ENCODE results near the gene NPSR1.
"Not testable (repeated sequence)": the region's sequence is repeated elsewhere in the genome, so short reads cannot be mapped to it uniquely, and the experiment has no call there.

The NPSR1 gene

DNA sequence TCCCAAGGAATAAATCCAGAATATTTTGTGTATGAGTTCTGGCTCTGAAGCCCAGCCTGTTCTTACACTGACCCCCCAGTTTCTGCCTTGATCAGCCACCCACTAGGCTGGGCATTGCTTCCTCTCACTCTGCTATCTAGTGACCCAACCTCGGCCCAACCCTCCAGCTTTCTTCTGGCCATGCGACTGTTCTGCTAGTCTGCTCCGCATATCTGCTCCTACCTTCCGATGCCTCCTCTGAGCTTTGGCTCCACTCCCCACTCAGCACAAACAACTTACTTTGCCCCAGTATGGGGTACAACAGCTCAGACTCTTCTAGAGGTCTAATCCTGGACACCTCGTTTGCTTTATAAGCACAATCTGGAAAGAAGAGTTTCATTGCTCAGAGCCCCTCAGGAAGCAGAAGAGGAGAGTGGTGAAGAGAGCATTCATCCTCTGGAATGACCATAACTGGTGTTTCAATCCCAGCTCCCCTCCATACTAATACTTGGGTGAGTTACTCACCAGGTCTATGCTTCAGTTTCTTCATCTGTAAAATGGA is 99.6 kb downstream of the NPSR1 start:
- in situ Hi-C loops (cut with HindIII; ENCODE audit: low sequenced_read_pairs), result no loop called here

DNA sequence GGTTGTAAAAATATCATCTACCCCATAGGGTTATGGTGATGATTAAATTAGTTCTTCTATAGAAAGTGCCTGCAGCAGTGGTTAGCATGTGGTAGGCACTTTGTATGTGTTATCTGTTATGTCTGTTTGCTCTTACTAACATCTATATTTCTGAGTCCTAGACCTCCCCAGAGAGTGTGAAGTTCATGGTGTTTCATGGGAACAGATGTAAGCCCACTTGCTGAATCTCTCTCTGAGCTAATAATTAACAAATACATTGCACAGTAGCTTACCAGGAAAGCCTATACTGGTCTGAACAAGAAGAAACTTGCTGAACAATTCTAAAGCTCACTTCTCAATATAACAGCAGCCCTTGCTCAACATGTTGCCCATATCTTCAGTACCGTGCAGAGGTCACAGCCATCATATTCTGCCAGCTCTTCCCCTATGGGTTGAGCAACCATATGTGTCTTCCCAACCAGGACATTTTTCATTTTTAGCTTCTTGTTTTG is 100.1 kb downstream of the NPSR1 start:
- in situ Hi-C loops (cut with HindIII; ENCODE audit: low sequenced_read_pairs), result no loop called here

DNA sequence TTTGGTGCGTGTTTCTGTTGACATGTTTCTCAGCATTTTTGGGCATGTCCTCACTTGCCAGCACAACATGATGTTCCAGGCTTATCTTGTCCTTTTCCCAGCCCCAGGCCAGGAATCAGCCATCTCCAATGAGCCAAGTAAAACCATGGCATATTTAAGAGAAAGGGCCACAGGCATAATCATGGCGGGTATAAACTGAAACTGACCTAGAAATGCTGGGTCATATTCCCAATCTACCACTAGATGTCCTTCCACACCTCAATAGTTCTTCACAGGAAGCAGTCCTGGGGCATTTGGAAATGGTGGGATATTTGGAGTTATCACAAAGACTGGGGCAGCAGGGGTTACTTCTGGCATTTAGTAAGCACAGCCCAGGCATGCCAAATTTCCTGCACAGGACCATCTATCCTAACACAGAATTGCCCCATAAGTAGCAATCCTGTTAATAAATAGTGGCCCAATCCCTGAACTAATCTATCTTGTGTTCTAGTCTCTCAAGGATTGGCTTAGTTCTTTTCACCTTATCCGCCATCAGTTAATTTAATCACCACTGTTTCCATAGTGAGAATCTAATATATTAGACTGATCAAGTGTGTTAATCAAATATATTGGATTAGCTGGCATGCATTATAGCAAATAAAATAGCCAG is 101.6 kb downstream of the NPSR1 start:
- in situ Hi-C loops (cut with HindIII; ENCODE audit: low sequenced_read_pairs), result no loop called here

DNA sequence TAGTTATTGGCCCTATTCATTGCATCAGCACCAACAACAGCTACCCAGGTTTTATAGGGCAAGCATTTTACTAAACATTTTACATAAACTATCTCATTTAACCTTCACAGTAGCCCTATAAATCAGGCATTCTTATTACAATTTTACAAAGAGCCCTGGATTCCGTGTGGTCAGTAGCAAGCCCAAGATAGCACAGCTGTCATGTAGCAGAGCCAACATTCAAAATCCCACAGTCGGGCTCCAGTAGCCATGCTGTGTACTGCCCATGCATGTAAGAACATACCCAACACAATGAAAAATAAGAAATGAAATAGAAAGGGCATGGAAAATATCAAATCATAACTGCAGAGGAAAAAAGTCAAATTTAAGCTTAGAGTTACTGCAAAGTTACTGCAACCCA is 102.3 kb downstream of the NPSR1 start:
- in situ Hi-C loops (cut with HindIII; ENCODE audit: low sequenced_read_pairs), result no loop called here

DNA sequence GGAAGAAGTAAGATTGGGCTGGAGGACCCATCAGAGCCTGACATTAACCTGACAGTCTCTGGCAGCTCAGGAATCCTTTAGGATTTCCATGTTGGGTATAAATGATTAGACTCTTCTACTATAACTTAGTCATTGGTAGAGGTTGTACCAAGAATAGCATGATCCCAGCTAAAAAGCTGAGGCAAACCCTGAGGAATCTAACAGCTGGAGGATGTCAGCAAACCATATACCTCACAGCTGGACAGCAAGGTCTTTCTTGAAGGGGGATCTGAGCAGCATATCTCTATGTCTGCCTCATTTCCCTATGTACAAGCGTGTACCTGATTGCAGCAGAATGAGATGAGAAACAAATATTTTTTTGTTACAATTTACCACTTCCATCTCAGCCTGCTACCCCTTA is 103.2 kb downstream of the NPSR1 start:
- in situ Hi-C loops (cut with HindIII; ENCODE audit: low sequenced_read_pairs), result no loop called here

DNA sequence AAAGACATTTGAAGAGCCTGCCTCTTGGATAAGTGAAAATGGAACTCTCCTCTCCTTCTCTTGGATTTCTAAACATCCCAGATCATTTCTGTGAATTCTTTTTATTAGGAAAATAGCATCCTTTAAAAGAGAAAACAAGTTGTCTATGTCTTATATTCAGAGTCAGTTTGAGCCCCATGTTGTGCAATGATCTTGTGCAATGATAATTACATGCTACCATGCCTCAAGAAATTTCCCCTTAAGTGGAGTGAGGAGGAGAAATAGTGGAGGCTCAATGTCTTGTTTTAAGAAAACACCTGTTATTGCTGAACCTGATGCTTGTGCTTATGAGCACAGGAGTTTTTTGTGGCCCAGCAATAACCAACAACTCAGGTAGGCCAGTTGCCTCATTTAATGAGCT is 103.6 kb downstream of the NPSR1 start:
- in situ Hi-C loops (cut with HindIII; ENCODE audit: low sequenced_read_pairs), result no loop called here

DNA sequence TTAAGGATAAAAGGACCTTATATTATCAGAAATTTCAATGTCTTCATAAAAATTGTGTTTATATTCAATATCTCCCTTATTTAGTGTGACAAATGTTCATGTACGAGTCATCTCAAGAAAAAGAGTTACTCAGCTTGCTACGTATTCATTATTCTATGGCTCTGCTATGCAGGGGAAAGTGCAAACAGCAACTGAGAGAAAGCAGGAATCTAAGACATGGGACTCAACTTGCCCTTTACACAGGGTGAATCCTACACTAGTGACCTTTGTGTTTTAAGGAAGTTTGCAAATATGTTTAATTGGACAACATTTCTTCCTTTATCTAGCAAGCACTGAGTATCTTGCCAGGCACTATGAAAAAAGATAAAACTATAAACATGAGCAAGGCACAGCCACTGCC is 104.7 kb downstream of the NPSR1 start:
- in situ Hi-C loops (cut with HindIII; ENCODE audit: low sequenced_read_pairs), result no loop called here

DNA sequence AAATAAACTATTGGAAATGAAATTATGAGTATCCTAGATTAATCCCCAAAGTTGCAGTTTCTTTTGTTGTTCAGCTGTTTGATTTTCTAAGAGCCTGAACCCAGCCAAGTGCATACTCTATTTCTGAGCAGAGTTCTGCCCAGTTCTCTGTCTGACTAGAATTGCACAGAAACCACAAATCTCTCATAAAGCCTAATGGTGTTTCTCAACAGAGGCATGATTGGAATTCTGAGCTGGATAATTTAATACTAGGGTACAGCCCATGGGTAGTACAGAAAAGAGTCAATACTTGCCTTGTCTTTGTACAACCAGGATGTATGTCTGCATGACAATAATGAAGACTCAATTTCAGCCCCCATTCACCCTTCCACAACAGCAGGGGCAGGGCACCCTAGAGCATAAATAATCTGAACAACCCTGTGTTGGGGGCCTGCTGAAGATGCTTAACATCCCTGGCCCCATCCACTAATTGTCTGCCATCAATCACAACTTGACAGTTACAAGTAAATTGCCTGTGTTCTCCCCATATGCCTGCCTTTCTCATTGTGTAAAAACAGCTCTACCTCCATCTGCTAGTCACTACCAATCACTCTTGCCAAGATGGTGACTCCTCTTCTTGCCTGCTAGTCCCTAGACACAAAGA is 114.4 kb downstream of the NPSR1 start:
- in situ Hi-C loops (cut with HindIII; ENCODE audit: low sequenced_read_pairs), result no loop called here

DNA sequence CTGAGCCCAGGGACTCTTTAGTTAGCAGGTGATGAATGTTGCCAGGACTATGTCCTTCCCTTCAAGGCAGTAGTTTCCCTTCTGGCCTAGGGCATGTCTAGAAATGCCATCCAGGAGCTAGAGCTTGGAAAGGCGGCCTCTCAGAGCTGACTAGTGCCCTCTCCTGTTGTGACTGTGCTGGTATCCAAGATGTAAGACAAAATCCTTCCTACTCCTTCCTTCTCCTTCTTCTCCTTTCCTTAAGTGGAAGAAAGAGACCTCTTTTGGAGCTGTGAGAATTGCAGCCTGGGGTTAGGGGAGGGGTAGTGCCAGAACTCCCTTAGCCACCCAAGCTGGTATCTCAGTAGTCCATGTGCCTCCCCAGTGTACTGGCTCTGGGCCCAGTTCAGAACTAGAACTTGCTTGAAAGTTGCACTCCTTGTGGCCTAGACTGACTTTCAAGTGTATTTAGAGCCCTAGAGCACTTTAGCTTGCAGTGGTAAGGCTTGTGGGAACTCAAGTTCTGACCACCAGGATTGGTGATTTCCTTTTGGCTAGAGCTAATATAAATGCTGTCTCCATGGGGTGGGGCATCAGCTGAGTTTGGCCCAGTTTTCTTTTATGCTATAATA is 118.8 kb downstream of the NPSR1 start:
- in situ Hi-C loops (cut with HindIII; ENCODE audit: low sequenced_read_pairs), result no loop called here

DNA sequence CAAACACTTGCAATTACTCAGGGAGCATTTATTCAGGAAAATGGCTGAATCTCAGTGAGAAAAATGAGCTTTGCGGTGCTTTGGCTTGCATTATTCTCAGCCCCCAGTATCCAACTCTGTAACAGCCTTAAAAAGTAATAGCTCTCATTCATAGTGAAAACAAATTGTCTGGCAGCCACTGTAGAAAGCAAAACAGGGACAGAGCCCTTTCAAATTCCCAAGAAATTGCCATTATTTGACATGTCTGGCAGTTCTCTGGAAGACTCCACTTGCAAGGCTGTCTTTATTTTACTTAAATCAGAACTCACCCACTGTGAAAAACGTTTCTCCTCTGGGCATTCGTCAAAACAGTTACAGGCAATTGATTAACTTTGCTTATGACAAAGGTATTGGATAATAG is 122.5 kb downstream of the NPSR1 start:
- in situ Hi-C loops (cut with HindIII; ENCODE audit: low sequenced_read_pairs), result no loop called here

DNA sequence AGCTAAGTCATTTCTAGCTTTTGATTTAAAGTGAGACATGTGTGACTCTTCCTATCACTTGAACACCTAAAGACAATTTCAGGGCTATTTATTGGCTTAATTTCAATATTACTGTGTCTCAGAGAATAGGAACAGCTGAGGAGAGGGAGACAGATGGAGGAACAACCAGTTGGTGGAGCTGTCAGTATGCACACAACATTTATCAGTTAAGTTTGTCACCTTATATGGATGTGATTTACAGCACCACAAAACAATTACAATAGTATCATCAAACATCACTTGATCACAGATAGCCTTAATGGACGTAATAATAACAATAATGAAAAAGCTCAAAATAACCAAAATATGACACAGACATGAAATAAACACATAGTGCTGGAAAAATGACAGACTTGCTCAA is 129.6 kb downstream of the NPSR1 start:
- in situ Hi-C loops (cut with HindIII; ENCODE audit: low sequenced_read_pairs), result no loop called here

DNA sequence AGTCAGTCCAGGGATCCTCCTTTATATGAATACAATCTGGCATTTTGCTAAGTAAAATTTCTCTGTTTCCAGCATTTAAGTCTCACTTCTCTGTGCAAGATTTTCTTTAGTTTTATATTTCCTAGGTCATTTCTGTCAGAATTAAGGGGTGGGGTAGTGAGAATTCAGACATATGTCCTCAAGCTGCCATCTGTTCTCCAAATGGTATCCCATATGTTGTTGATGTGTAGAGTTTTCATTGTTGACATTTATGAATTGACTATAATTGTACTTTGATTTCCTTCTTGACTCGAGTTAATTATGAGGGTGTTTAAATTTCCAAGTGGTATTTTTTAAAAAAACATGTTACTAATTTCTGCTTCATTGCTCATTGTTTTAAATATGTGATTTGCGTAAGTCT is 148.8 kb downstream of the NPSR1 start:
- in situ Hi-C loops (cut with HindIII; ENCODE audit: low sequenced_read_pairs), result no loop called here

DNA sequence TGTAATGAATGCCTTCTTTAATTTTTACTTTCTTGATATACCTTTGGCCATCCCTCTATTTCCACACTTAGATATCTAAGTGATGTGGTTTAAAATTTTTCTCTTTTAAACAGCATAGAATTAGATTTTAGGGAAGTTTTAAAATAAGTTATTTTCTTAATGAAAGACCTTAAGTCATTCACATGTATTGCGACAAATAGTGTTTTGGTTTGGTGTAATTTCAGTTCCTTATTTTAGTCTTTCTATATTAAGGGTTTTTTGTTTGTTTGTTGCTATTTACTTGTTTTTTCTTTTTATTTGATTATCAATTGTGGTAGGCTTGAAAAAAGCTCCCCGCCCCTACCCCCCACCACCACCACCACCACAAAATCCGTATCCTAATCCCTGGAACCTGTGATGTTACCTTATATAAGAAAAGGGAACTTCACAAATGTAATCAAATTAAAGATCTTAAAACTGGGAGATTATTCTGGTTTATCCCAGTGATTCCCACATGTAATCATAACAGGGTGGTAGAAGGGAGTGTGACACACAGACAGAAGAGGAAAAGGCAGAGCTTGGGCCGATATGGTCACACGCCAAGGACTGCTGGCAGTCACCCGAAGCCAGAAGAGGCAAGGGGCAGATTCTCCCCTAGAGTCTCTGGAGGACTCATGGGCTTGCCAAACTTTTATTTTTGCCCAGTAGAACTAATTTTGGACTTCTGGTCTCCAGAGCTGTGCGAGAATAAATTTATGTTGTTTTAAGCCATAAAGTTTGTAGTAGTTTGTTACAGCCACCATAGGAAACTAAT is 149.7 kb downstream of the NPSR1 start:
- in situ Hi-C loops (cut with HindIII; ENCODE audit: low sequenced_read_pairs), result no loop called here

DNA sequence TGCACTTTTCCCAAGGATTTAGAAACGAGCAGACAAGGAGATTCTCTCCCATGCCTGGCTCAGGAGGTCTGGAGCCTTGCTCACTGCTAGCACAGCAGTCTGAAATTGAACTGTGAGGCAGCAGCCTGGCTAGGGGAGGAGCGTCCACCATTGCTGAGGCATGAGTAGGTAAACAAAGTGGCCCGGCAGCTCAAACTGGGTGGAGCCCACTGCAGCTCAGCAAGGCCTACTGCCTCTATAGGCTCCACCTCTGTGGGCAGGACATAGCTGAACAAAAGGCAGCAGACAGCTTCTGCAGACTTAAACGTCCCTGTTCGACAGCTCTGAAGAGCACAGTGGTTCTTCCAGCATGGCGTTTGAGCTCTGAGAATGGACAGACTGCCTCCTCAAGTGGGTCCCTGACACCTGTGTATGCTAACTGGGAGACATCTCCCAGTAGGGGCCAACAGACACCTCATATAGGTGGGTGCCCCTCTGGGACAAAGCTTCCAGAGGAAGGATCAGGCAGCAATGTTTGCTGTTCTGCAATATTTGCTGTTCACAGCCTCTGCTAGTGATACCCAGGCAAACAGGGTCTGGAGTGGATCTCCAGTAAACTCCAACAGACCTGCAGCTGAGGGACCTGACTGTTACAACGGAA is 156.3 kb downstream of the NPSR1 start:
- in situ Hi-C loops (cut with HindIII; ENCODE audit: low sequenced_read_pairs), result not testable (repeated sequence)

DNA sequence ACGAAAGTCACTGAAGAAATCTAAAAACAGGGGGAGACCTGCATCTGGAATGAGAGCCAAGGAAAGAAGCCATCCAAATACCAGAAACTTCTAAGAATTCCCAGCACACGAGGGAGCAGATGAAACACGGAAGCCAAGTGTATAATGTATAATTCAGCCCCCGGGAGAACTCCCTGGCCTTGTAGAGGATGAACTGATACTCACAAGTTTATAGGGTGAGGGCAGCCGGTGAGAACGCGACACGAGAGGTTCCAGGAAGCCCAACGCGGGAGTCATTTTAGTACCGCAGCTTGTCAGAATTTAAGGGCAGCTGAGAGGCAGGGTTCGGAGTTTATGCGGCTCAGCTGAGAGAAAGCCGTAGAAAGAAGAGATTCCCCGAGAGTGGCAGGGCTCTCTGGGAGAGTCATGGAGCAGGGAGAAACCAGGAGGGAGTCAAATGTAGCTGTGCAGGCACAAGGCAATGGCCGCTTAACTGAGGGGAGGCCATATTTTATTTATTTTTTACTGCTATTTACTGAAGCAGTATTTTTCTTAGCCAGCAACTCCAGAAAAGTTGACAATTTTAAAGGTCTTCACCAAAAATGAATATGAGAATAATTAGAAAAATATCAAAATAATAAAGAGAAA is 164.0 kb downstream of the NPSR1 start:
- in situ Hi-C loops (cut with HindIII; ENCODE audit: low sequenced_read_pairs), result no loop called here

DNA sequence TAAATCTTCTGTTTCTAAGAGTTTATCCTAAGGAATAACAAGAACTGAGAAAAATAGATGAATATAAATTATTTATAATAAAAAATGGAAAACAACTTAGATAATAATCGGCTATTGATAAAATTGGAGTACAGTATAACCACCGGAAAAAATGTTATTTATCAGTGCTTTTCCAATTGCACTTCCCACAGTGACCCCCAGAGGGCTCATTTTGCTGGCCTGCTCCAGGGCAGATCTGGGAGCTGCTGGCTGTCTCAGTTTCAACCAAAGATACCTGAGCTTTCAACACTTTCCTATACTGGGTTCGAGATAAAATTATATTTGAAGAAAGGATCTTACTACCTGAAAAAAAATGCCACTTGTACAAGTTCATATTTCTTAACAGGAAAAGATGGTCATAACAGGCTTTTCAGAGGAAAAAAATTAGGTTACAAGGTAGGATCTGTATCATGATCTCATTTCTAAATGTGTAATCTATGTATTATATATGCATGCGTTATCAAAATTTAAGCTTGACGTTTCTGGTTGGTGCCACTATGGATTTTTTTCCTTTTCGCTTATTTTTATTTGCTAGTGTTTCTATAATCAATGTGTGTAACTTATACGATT is 165.7 kb downstream of the NPSR1 start:
- in situ Hi-C loops (cut with HindIII; ENCODE audit: low sequenced_read_pairs), result no loop called here

DNA sequence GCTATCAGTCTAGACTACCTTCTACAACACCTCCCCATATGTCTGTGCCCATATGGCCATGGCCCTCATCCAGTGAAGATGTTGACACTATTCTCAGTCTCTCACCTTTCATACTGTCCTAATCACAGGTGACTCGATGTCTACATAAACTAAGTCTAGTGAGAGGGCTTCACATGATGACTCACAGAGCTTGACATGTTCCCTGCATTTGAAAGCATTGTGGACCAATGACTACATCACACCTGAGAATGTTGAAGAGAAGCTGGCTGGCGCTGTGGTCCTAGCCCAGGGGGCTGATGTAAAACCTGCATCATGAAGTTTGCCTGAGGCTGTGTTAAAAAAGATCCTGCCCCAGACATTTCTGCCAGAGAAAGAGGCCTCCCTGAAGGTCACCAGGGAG is 167.2 kb downstream of the NPSR1 start:
- in situ Hi-C loops (cut with HindIII; ENCODE audit: low sequenced_read_pairs), result no loop called here

DNA sequence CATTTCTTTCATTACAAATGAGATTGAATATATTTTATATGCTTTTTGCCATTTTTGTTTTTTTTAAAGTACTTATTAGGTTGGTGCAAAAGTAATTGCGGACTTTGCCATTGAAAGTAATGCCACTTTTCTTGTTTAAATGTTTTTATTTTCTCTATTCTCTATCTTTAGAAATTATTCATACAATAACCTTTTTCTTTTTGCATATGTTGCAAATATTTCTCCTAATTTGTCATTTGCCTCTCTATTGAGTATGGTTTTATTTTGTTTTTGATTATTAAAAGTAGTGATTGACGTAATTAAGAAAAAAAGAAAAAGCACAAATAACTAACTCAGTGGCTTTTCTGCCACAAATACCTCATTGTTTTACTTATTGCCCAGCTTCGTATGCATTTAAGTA is 172.4 kb downstream of the NPSR1 start:
- in situ Hi-C loops (cut with HindIII; ENCODE audit: low sequenced_read_pairs), result no loop called here

DNA sequence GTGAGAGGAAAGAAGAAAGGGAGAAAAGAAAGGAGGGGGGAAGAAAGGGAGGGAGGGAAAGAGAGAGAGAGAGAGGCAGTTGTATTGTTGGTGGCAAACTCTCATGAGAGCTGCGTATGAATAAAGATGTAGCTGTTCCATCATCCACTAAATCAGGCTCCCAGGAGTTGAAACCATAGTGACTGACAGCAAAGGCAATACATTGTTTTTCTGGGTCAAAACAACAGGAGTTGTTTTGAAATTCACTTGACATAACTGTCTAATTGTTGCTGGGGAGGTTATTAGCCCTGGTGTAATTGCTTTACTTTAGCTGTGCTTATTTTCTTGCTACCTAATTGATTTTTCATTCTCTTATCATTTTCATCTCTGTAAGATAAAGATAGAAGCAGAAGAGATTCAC is 173.4 kb downstream of the NPSR1 start:
- in situ Hi-C loops (cut with HindIII; ENCODE audit: low sequenced_read_pairs), result no loop called here

DNA sequence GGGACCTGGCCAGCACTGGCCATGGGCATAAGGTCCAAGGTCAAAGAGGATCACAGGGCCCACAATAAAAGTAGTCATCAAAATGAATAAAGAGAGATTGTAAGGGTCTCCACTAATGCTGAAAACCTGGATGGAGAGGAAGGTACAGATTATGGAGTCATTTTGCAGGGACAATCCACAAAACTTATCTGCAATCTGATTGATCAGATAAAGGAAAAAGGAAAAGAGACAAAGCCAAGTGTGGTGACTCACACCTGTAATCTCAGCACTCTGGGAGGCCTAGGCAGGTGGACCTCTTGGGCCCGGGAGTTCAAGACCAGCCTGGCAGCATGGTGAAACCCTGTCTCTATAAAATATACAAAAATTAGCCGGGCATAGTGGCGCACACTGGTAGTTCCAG is 174.0 kb downstream of the NPSR1 start:
- in situ Hi-C loops (cut with HindIII; ENCODE audit: low sequenced_read_pairs), result no loop called here
